Measurements from ENCODE around the gene DYNC1I1.

GRCh38 chr7:95993380-95993779, 221.0 kb downstream of the DYNC1I1 start:
- TF ChIP-seq, protein P1, sequence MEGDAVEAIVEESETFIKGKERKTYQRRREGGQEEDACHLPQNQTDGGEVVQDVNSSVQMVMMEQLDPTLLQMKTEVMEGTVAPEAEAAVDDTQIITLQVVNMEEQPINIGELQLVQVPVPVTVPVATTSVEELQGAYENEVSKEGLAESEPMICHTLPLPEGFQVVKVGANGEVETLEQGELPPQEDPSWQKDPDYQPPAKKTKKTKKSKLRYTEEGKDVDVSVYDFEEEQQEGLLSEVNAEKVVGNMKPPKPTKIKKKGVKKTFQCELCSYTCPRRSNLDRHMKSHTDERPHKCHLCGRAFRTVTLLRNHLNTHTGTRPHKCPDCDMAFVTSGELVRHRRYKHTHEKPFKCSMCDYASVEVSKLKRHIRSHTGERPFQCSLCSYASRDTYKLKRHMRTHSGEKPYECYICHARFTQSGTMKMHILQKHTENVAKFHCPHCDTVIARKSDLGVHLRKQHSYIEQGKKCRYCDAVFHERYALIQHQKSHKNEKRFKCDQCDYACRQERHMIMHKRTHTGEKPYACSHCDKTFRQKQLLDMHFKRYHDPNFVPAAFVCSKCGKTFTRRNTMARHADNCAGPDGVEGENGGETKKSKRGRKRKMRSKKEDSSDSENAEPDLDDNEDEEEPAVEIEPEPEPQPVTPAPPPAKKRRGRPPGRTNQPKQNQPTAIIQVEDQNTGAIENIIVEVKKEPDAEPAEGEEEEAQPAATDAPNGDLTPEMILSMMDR (conservative IDR thresholded peaks at IDR 0.05; ENCODE audit: low read depth, low read length): peak; percentile 45; the same call in 1 of the 2 replicates
- no peak for TF ChIP-seq EZH2 (IDR thresholded peaks at IDR 0.05; ENCODE audit: borderline replicate concordance, low read depth, low read length, poor library complexity, severe bottlenecking)

Measured in A673 (cell line).